Measurements from ENCODE around the gene TRIM47.

- no peak for TF ChIP-seq POLR2AphosphoS5 (IDR thresholded peaks at IDR 0.05)
- TF ChIP-seq CTCF (IDR thresholded peaks at IDR 0.05), result no peak
These were observed 51.6 kb downstream of the TRIM47 start for GRCh38 chr17:75826561-75827307.
